HepG2 (cell line): ENCODE data around the gene RNU7-1. TPM values are rescaled to one million over a fixed set of nuclear protein-coding genes. Genes with fewer than 3 reads are reported as not detected.
A peak's percentile ranks its signal among the peaks of the same experiment; 100 is the strongest.

Experiments used
- ERF ChIP-seq: IDR thresholded peaks from 2 replicates; pipeline ENCODE4 v1.6.1; 2018; ENCODE audit warnings: missing biosample characterization, missing genetic modification reagents
- FOXJ3 ChIP-seq: sonication (generic); formaldehyde crosslinking; IDR thresholded peaks from 2 replicates; pipeline ENCODE4 v1.4.0; 2020; ENCODE audit warnings: missing genetic modification reagents, mild to moderate bottlenecking, borderline replicate concordance
- GATAD1 ChIP-seq: IDR thresholded peaks from 2 replicates; pipeline ENCODE4 v1.6.1; 2016; ENCODE audit warnings: missing genetic modification reagents, missing compliant biosample characterization
- KDM6A ChIP-seq: IDR thresholded peaks from 2 replicates; pipeline ENCODE4 v1.6.1; 2016; ENCODE audit warnings: low read depth
- KIAA2018 ChIP-seq: sonication (generic); formaldehyde crosslinking; IDR thresholded peaks from 2 replicates; pipeline ENCODE4 v1.5.0; 2020; ENCODE audit warnings: mild to moderate bottlenecking, missing genetic modification reagents, borderline replicate concordance
- KLF11 ChIP-seq: IDR thresholded peaks from 2 replicates; pipeline ENCODE4 v1.6.1; 2016; ENCODE audit warnings: missing compliant biosample characterization
- PHF20 ChIP-seq: sonication (generic); formaldehyde crosslinking; IDR thresholded peaks from 2 replicates; pipeline ENCODE4 v1.5.0; 2020; ENCODE audit warnings: mild to moderate bottlenecking, missing genetic modification reagents
- POLR2A ChIP-seq, 2 experiments: IDR thresholded peaks; 2 replicates each; pipeline ENCODE4 v1.6.1; 2011; ENCODE audit warnings: low read depth in 2 of 2, low read length in 2 of 2, mild to moderate bottlenecking in 1 of 2, moderate library complexity in 1 of 2; ENCODE audit not compliant: insufficient read depth in 1 of 2
- PPARG ChIP-seq: conservative IDR thresholded peaks from 2 replicates; pipeline ENCODE4 v1.6.1; 2016; ENCODE audit warnings: missing biosample characterization, missing genetic modification reagents
- SP5 ChIP-seq: IDR thresholded peaks from 2 replicates; pipeline ENCODE4 v1.6.1; 2016; ENCODE audit warnings: low read depth, borderline replicate concordance
- SRSF1 ChIP-seq: fragments of 200-400 bp; formaldehyde crosslinking; optimal IDR thresholded peaks from 2 replicates; pipeline ENCODE3; 2017; ENCODE audit warnings: mild to moderate bottlenecking, low read depth, low read length, moderate library complexity
- STAG1 ChIP-seq: sonication (generic); formaldehyde crosslinking; IDR thresholded peaks from 2 replicates; pipeline ENCODE4 v1.4.0; 2020; ENCODE audit warnings: missing genetic modification reagents
- THAP11 ChIP-seq: IDR thresholded peaks from 2 replicates; pipeline ENCODE4 v1.6.1; 2016; ENCODE audit warnings: missing biosample characterization, missing genetic modification reagents
- ZBTB7A ChIP-seq: sonication (generic); formaldehyde crosslinking; IDR thresholded peaks from 2 replicates; pipeline ENCODE4 v1.8.0; 2022; ENCODE audit warnings: mild to moderate bottlenecking, missing genetic modification reagents
- ZNF101 ChIP-seq: sonication (generic); formaldehyde crosslinking; IDR thresholded peaks from 2 replicates; pipeline ENCODE4 v1.4.0; 2020; ENCODE audit warnings: mild to moderate bottlenecking, low read depth, missing genetic modification reagents, borderline replicate concordance
- ZNF124 ChIP-seq: sonication (generic); formaldehyde crosslinking; IDR thresholded peaks from 2 replicates; pipeline ENCODE4 v1.4.0; 2020; ENCODE audit warnings: missing genetic modification reagents
- ZNF136 ChIP-seq: sonication (generic); formaldehyde crosslinking; IDR thresholded peaks from 2 replicates; pipeline ENCODE4 v1.8.1; 2022; ENCODE audit warnings: low read depth, mild to moderate bottlenecking, moderate library complexity, missing genetic modification reagents
- ZNF207 ChIP-seq: fragments of 450-650 bp; IDR thresholded peaks from 2 replicates; pipeline ENCODE4 v1.6.1; 2016; ENCODE audit warnings: antibody characterized with exemption, borderline replicate concordance
- ZNF296 ChIP-seq: sonication (generic); formaldehyde crosslinking; conservative IDR thresholded peaks from 2 replicates; pipeline ENCODE4 v1.5.0; 2020; ENCODE audit warnings: mild to moderate bottlenecking, missing genetic modification reagents
- ZNF780A ChIP-seq: sonication (generic); formaldehyde crosslinking; IDR thresholded peaks from 2 replicates; pipeline ENCODE4 v1.8.0; 2022; ENCODE audit warnings: mild to moderate bottlenecking, missing genetic modification reagents, moderate library complexity
- ZNF891 ChIP-seq: sonication (generic); formaldehyde crosslinking; IDR thresholded peaks from 2 replicates; pipeline ENCODE4 v1.5.0; 2020; ENCODE audit warnings: mild to moderate bottlenecking, missing genetic modification reagents
- polyA plus RNA-seq, 8 experiments: library from polyadenylated mRNA; depleted of rRNA in 3 of 8; stranded (reverse) in 7 of 8; unstranded in 1 of 8; fragments of >200 nt; fragmentation: Illumina TruSeq in 4 of 8; extraction: Trizol in 4 of 8; gene quantifications; 2 replicates each; pipeline versions ENCODE4 v1.2.1 to v1.2.3, GENCODE V29; 2011 to 2016; ENCODE audit warnings: low read depth in 4 of 8, missing spikeins in 1 of 8, mixed read lengths in 1 of 8; ENCODE audit not compliant: insufficient read depth in 1 of 8
- total RNA-seq, 5 experiments: library from RNA; depleted of rRNA; stranded (reverse); fragments of >200 nt; fragmentation: Illumina TruSeq; extraction: Trizol; gene quantifications; 2 replicates each; pipeline ENCODE4 v1.2.3, GENCODE V29; 2016; ENCODE audit warnings: low read depth in 1 of 5
- TF ChIP-seq, protein P1 (sequence below): sonication (generic); formaldehyde crosslinking; IDR thresholded peaks from 2 replicates; pipeline ENCODE4 v1.4.0; 2020; ENCODE audit warnings: missing genetic modification reagents

The RNU7-1 gene
- total and polyA plus RNA-seq, 2 of the 13 experiments (the other 11 are each of a cell fraction or from before 2014, with no cell fraction given) = not detected

- TF ChIP-seq KIAA2018 (no peak), ZNF780A (CRISPR knock-in tag) (no peak), POLR2A (IDR thresholded peaks at IDR 0.05; ENCODE audit: insufficient read depth in 1 of 2, low read depth in 2 of 2, low read length in 2 of 2) (peak; percentile 4 to 54; a peak in 2 of 4 replicates), ZNF207 (no peak), ZBTB7A (no peak), SP5 (CRISPR knock-in tag) (no peak), SRSF1 (peak; percentile 42), ZNF136 (no peak), ZNF124 (CRISPR knock-in tag) (0 out of 2 replicates have a peak, but pooled peaks have one; percentile 24), THAP11 (no peak), ZNF891 (CRISPR knock-in tag) (no peak), KLF11 (0 out of 2 replicates have a peak, but pooled peaks have one; percentile 59), GATAD1 (no peak), PHF20 (no peak), STAG1 (peak; percentile 74), ZNF296 (CRISPR knock-in tag) (no peak), ERF (CRISPR knock-in tag) (0 out of 2 replicates have a peak, but pooled peaks have one; percentile 45), FOXJ3 (CRISPR knock-in tag) (0 out of 2 replicates have a peak, but pooled peaks have one; percentile 17), PPARG (CRISPR knock-in tag) (no peak), KDM6A (no peak), ZNF101 (no peak)
- TF ChIP-seq, protein P1, sequence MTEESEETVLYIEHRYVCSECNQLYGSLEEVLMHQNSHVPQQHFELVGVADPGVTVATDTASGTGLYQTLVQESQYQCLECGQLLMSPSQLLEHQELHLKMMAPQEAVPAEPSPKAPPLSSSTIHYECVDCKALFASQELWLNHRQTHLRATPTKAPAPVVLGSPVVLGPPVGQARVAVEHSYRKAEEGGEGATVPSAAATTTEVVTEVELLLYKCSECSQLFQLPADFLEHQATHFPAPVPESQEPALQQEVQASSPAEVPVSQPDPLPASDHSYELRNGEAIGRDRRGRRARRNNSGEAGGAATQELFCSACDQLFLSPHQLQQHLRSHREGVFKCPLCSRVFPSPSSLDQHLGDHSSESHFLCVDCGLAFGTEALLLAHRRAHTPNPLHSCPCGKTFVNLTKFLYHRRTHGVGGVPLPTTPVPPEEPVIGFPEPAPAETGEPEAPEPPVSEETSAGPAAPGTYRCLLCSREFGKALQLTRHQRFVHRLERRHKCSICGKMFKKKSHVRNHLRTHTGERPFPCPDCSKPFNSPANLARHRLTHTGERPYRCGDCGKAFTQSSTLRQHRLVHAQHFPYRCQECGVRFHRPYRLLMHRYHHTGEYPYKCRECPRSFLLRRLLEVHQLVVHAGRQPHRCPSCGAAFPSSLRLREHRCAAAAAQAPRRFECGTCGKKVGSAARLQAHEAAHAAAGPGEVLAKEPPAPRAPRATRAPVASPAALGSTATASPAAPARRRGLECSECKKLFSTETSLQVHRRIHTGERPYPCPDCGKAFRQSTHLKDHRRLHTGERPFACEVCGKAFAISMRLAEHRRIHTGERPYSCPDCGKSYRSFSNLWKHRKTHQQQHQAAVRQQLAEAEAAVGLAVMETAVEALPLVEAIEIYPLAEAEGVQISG = peak; percentile 51; the same call in 1 of the 2 replicates
Observed at GRCh38 chr12:6965026-6965661, 21.5 kb downstream of the RNU7-1 start (continued).
